ENCODE results near the gene SPEM1.

GRCh38 chr17:7392696-7393612 is 27.2 kb upstream of the SPEM1 start:
- TF ChIP-seq CTCF (IDR thresholded peaks at IDR 0.05) (no peak), POLR2A (IDR thresholded peaks at IDR 0.05) (no peak), POLR2AphosphoS5 (IDR thresholded peaks at IDR 0.05) (no peak)

All from prostate gland (tissue), 2 donors.